HepG2 (cell line): ENCODE data around the gene MAP3K20. TPM values are rescaled to one million over a fixed set of nuclear protein-coding genes. Genes with fewer than 3 reads are reported as not detected.

Source experiments
- ELF3 ChIP-seq: IDR thresholded peaks from 2 replicates; pipeline ENCODE4 v1.6.1; 2016; ENCODE audit warnings: missing genetic modification reagents, missing compliant biosample characterization
- ERF ChIP-seq: IDR thresholded peaks from 2 replicates; pipeline ENCODE4 v1.6.1; 2018; ENCODE audit warnings: missing biosample characterization, missing genetic modification reagents
- GABPA ChIP-seq, 2 experiments: IDR thresholded peaks; 2 replicates each; pipeline ENCODE4 v1.6.1; 2011 to 2016; ENCODE audit warnings: low read depth in 2 of 2, low read length in 1 of 2, missing biosample characterization in 1 of 2, missing genetic modification characterization in 1 of 2
- JARID2 ChIP-seq: sonication (generic); formaldehyde crosslinking; IDR thresholded peaks from 2 replicates; pipeline ENCODE4 v1.8.1; 2023; ENCODE audit warnings: missing genetic modification reagents, inconsistent platforms; ENCODE audit not compliant: insufficient replicate concordance
- KLF11 ChIP-seq: IDR thresholded peaks from 2 replicates; pipeline ENCODE4 v1.6.1; 2016; ENCODE audit warnings: missing compliant biosample characterization
- MAF1 ChIP-seq: sonication (generic); formaldehyde crosslinking; IDR thresholded peaks from 2 replicates; pipeline ENCODE4 v1.5.0; 2020; ENCODE audit warnings: missing genetic modification reagents, borderline replicate concordance
- MED8 ChIP-seq: sonication (generic); formaldehyde crosslinking; IDR thresholded peaks from 2 replicates; pipeline ENCODE4 v1.8.1; 2023; ENCODE audit warnings: mild to moderate bottlenecking, missing genetic modification reagents; ENCODE audit not compliant: insufficient replicate concordance
- XRCC5 ChIP-seq: fragments of 200-400 bp; formaldehyde crosslinking; optimal IDR thresholded peaks from 2 replicates; pipeline ENCODE3; 2017; ENCODE audit warnings: mild to moderate bottlenecking, low read length
- ZIK1 ChIP-seq: sonication (generic); formaldehyde crosslinking; IDR thresholded peaks from 2 replicates; pipeline ENCODE4 v1.5.0; 2020; ENCODE audit warnings: mild to moderate bottlenecking, low read depth, missing genetic modification reagents, borderline replicate concordance
- ZNF343 ChIP-seq: sonication (generic); formaldehyde crosslinking; IDR thresholded peaks from 2 replicates; pipeline ENCODE4 v1.4.0; 2020; ENCODE audit warnings: mild to moderate bottlenecking, missing genetic modification reagents
- ZNF713 ChIP-seq: sonication (generic); formaldehyde crosslinking; IDR thresholded peaks from 2 replicates; pipeline ENCODE4 v1.4.0; 2020; ENCODE audit warnings: mild to moderate bottlenecking, missing genetic modification reagents
- polyA plus RNA-seq, 8 experiments: library from polyadenylated mRNA; depleted of rRNA in 3 of 8; stranded (reverse) in 7 of 8; unstranded in 1 of 8; fragments of >200 nt; fragmentation: Illumina TruSeq in 4 of 8; extraction: Trizol in 4 of 8; gene quantifications; 2 replicates each; pipeline versions ENCODE4 v1.2.1 to v1.2.3, GENCODE V29; 2011 to 2016; ENCODE audit warnings: low read depth in 4 of 8, missing spikeins in 1 of 8, mixed read lengths in 1 of 8; ENCODE audit not compliant: insufficient read depth in 1 of 8
- total RNA-seq, 5 experiments: library from RNA; depleted of rRNA; stranded (reverse); fragments of >200 nt; fragmentation: Illumina TruSeq; extraction: Trizol; gene quantifications; 2 replicates each; pipeline ENCODE4 v1.2.3, GENCODE V29; 2016; ENCODE audit warnings: low read depth in 1 of 5
- TF ChIP-seq, protein P1 (sequence below): sonication (generic); formaldehyde crosslinking; IDR thresholded peaks from 2 replicates; pipeline ENCODE4 v1.4.0; 2020; ENCODE audit warnings: missing genetic modification reagents
- TF ChIP-seq, protein P2 (sequence below): IDR thresholded peaks from 2 replicates; pipeline ENCODE4 v1.6.1; 2018; ENCODE audit warnings: missing genetic modification reagents
- TF ChIP-seq, protein P3 (sequence below): sonication (generic); formaldehyde crosslinking; IDR thresholded peaks from 2 replicates; pipeline ENCODE4 v1.5.0; 2020; ENCODE audit warnings: mild to moderate bottlenecking, missing genetic modification reagents, borderline replicate concordance

Gene MAP3K20
- total and polyA plus RNA-seq, 2 of the 13 experiments (the other 11 are each of a cell fraction or from before 2014, with no cell fraction given), result 5.2 to 13.5 TPM

DNA sequence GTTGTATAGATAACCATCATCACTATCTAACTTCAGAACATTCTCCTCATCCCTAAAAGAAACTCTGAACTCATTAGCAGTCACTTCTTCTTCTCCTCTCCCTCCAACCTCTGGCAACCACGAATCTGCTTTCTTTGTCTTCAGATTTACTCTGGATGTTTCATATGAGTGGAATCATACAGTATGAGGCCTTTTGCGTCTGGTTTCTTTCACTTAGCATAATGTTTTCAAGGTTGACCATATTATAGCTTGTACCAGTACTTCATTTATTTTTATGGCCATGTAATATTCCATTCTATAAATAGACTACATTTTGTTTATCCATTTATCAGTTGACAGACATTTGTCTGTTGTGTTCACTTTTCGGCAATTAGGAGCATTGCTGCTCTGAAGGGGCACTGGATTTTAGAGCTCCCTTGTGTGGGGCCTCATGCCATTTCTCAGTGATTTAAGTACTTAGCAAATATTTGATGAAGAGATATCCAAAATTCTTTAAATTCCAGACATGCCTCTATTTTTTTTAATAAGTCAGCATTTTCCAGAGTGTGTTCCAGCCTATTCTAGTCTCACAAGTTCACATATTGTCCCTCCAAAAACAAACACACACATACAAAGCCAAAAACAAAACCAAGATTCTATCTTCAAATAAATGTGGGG, 22.5 kb upstream of the MAP3K20 start (continued):
- TF ChIP-seq, protein P1, sequence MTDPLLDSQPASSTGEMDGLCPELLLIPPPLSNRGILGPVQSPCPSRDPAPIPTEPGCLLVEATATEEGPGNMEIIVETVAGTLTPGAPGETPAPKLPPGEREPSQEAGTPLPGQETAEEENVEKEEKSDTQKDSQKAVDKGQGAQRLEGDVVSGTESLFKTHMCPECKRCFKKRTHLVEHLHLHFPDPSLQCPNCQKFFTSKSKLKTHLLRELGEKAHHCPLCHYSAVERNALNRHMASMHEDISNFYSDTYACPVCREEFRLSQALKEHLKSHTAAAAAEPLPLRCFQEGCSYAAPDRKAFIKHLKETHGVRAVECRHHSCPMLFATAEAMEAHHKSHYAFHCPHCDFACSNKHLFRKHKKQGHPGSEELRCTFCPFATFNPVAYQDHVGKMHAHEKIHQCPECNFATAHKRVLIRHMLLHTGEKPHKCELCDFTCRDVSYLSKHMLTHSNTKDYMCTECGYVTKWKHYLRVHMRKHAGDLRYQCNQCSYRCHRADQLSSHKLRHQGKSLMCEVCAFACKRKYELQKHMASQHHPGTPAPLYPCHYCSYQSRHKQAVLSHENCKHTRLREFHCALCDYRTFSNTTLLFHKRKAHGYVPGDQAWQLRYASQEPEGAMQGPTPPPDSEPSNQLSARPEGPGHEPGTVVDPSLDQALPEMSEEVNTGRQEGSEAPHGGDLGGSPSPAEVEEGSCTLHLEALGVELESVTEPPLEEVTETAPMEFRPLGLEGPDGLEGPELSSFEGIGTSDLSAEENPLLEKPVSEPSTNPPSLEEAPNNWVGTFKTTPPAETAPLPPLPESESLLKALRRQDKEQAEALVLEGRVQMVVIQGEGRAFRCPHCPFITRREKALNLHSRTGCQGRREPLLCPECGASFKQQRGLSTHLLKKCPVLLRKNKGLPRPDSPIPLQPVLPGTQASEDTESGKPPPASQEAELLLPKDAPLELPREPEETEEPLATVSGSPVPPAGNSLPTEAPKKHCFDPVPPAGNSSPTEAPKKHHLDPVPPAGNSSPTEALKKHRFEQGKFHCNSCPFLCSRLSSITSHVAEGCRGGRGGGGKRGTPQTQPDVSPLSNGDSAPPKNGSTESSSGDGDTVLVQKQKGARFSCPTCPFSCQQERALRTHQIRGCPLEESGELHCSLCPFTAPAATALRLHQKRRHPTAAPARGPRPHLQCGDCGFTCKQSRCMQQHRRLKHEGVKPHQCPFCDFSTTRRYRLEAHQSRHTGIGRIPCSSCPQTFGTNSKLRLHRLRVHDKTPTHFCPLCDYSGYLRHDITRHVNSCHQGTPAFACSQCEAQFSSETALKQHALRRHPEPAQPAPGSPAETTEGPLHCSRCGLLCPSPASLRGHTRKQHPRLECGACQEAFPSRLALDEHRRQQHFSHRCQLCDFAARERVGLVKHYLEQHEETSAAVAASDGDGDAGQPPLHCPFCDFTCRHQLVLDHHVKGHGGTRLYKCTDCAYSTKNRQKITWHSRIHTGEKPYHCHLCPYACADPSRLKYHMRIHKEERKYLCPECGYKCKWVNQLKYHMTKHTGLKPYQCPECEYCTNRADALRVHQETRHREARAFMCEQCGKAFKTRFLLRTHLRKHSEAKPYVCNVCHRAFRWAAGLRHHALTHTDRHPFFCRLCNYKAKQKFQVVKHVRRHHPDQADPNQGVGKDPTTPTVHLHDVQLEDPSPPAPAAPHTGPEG, result no peak
- TF ChIP-seq KLF11 (CRISPR knock-in tag) (no peak), ZIK1 (CRISPR knock-in tag) (no peak), XRCC5 (no peak), ELF3 (no peak), GABPA (IDR thresholded peaks at IDR 0.05; ENCODE audit: low read depth, low read length) (no peak), GABPA (CRISPR knock-in tag; IDR thresholded peaks at IDR 0.05; ENCODE audit: low read depth) (no peak), MAF1 (CRISPR knock-in tag) (no peak), JARID2 (CRISPR knock-in tag) (no peak), ZNF343 (no peak), ZNF713 (CRISPR knock-in tag) (no peak), ERF (CRISPR knock-in tag) (no peak), MED8 (CRISPR knock-in tag) (no peak)
- TF ChIP-seq, protein P2, sequence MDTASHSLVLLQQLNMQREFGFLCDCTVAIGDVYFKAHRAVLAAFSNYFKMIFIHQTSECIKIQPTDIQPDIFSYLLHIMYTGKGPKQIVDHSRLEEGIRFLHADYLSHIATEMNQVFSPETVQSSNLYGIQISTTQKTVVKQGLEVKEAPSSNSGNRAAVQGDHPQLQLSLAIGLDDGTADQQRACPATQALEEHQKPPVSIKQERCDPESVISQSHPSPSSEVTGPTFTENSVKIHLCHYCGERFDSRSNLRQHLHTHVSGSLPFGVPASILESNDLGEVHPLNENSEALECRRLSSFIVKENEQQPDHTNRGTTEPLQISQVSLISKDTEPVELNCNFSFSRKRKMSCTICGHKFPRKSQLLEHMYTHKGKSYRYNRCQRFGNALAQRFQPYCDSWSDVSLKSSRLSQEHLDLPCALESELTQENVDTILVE (CRISPR knock-in tag), result no peak
- TF ChIP-seq, protein P3, sequence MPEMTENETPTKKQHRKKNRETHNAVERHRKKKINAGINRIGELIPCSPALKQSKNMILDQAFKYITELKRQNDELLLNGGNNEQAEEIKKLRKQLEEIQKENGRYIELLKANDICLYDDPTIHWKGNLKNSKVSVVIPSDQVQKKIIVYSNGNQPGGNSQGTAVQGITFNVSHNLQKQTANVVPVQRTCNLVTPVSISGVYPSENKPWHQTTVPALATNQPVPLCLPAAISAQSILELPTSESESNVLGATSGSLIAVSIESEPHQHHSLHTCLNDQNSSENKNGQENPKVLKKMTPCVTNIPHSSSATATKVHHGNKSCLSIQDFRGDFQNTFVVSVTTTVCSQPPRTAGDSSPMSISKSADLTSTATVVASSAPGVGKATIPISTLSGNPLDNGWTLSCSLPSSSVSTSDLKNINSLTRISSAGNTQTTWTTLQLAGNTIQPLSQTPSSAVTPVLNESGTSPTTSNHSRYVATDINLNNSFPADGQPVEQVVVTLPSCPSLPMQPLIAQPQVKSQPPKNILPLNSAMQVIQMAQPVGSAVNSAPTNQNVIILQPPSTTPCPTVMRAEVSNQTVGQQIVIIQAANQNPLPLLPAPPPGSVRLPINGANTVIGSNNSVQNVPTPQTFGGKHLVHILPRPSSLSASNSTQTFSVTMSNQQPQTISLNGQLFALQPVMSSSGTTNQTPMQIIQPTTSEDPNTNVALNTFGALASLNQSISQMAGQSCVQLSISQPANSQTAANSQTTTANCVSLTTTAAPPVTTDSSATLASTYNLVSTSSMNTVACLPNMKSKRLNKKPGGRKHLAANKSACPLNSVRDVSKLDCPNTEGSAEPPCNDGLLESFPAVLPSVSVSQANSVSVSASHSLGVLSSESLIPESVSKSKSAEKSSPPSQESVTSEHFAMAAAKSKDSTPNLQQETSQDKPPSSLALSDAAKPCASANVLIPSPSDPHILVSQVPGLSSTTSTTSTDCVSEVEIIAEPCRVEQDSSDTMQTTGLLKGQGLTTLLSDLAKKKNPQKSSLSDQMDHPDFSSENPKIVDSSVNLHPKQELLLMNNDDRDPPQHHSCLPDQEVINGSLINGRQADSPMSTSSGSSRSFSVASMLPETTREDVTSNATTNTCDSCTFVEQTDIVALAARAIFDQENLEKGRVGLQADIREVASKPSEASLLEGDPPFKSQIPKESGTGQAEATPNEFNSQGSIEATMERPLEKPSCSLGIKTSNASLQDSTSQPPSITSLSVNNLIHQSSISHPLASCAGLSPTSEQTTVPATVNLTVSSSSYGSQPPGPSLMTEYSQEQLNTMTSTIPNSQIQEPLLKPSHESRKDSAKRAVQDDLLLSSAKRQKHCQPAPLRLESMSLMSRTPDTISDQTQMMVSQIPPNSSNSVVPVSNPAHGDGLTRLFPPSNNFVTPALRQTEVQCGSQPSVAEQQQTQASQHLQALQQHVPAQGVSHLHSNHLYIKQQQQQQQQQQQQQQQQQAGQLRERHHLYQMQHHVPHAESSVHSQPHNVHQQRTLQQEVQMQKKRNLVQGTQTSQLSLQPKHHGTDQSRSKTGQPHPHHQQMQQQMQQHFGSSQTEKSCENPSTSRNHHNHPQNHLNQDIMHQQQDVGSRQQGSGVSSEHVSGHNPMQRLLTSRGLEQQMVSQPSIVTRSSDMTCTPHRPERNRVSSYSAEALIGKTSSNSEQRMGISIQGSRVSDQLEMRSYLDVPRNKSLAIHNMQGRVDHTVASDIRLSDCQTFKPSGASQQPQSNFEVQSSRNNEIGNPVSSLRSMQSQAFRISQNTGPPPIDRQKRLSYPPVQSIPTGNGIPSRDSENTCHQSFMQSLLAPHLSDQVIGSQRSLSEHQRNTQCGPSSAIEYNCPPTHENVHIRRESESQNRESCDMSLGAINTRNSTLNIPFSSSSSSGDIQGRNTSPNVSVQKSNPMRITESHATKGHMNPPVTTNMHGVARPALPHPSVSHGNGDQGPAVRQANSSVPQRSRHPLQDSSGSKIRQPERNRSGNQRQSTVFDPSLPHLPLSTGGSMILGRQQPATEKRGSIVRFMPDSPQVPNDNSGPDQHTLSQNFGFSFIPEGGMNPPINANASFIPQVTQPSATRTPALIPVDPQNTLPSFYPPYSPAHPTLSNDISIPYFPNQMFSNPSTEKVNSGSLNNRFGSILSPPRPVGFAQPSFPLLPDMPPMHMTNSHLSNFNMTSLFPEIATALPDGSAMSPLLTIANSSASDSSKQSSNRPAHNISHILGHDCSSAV (CRISPR knock-in tag), result no peak
